ENCODE measurements around the gene STK32C. TPM values are rescaled to one million over a fixed set of nuclear protein-coding genes. Genes with fewer than 3 reads are reported as not detected.

STK32C gene
- total RNA-seq, 4 donors from 2014 or later: 4.8 to 6.4 (median 5.7) TPM

DNA sequence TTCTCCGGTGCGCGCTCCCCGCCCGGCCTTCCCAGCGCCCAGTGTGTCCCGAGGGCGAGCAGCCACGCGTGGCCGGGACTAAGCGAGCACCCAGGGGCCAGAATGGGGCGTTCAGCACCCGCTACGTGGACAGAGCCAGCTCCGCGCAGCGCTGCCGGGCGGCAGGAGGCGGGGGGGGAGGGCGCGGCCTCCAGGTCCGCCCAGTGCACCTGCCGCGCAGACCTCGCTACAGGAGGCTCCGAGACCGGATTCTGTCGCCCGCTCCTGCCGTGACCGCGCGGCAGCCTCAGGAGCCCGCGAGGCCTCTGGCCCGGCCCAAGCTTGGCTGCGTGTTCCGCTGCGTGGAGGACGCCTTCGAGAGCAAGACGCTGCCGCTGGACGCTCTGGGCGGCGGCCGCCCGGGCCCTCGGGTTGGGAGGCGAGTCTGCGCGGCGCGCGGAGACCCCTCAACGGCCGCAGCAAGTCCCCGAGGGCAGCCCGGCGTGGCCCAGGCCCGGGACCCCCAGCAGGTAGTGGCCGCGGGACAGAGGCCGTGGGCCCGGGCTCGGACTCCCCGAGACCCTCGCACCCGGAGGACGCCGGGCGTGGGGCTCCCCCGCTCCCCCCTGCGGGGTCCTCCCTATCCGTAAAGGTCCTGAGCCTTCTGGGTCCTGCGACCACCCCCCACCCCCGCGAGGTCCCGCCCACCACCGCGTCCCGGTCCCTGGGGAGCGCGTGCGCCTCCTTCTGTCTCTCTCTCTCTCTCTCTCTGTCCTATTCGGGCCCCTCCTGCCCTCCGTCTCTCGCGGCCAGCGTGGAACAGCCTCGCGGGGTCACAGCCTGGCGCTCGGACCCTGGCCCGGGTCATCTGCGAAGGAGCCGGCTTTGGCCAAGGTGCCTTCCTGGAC, 121.9 kb downstream of the STK32C start:
- TF ChIP-seq, protein P1, sequence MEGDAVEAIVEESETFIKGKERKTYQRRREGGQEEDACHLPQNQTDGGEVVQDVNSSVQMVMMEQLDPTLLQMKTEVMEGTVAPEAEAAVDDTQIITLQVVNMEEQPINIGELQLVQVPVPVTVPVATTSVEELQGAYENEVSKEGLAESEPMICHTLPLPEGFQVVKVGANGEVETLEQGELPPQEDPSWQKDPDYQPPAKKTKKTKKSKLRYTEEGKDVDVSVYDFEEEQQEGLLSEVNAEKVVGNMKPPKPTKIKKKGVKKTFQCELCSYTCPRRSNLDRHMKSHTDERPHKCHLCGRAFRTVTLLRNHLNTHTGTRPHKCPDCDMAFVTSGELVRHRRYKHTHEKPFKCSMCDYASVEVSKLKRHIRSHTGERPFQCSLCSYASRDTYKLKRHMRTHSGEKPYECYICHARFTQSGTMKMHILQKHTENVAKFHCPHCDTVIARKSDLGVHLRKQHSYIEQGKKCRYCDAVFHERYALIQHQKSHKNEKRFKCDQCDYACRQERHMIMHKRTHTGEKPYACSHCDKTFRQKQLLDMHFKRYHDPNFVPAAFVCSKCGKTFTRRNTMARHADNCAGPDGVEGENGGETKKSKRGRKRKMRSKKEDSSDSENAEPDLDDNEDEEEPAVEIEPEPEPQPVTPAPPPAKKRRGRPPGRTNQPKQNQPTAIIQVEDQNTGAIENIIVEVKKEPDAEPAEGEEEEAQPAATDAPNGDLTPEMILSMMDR (IDR thresholded peaks at IDR 0.05): no peak
- no peak for TF ChIP-seq POLR2A (IDR thresholded peaks at IDR 0.05)
- intact Hi-C loops (cut with DNase I; ENCODE audit: low total_unique reads): no loop called here
- DNase-seq (ENCODE audit: low spot score in 2 of 2): no peak
- WGBS, 2 donors: 2 to 3% methylated on average over 22 to 45 of the region's 99 CpGs
- no peak overlapping the region for H3K4me3 ChIP-seq (ENCODE audit: low read depth, poor library complexity, severe bottlenecking)

DNA sequence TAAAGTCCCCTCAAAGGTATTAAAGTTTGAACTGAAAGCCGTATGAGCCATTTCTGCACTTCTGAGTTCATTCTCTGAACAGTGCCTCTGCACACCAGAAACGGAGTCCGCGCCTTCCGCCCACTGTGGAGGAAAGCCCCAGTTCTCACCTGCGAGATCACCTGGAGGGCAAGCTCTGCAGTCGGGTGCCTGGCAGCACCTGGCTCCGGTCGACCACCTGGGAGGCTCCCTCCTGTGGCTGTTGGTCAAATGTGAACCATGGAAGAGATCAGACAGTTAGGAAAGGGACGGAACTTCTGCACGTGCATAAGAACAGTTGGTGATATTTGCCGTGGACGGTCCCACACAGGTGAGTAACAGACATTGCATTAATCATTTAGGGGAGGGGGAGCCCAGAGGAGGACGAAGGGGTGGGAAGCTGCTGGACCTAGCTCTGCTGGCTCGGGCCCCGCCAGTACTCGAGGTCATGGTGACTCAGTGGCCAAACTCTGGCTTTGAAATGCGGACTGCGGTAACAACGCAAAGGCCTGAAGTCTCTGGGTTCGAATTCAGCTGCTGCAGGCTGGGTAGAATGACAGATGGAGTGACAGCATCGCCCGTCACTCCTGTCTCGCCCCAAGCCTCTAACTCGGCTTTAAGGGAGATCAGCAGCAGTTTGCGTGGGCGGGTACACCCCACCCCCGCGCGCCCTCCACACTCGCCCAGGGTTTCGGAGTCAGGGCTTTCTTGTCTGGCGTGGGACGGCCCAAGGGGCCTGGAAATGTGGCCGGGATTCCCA, 122.7 kb downstream of the STK32C start:
- intact Hi-C loops (cut with DNase I; ENCODE audit: low total_unique reads): no loop called here
- WGBS, 2 donors: 37 to 49% methylated on average over 35 of the region's 35 CpGs
- H3K4me3 ChIP-seq (ENCODE audit: low read depth, poor library complexity, severe bottlenecking): no peak overlapping the region
- no peak for TF ChIP-seq POLR2A (IDR thresholded peaks at IDR 0.05)
- TF ChIP-seq, protein P1 (IDR thresholded peaks at IDR 0.05): no peak
- no peak for DNase-seq (ENCODE audit: low spot score in 2 of 2)

DNA sequence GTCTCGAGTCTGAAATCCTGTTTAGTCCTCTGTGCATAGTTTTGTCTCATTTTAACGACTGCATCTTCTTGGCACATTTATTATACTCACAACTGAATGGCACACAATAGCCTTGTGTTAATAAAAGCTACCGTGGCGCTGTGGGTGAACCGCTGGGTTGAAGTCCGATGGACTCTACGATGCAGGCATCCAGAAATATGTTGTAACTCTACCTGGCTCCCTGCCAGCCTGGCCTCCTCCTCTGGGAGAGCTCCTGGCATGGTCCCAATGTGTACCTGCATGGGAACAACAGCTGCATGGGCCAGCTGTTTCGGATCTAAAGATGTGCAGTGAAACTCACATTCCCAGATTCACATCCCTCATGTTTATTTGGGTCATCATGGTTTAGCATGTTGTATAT, 124.7 kb downstream of the STK32C start:
- intact Hi-C loops (cut with DNase I; ENCODE audit: low total_unique reads): no loop called here
- WGBS, 2 donors: 41 to 60% methylated on average over 8 of the region's 8 CpGs
- no peak for DNase-seq (ENCODE audit: low spot score in 2 of 2)
- TF ChIP-seq, protein P1 (IDR thresholded peaks at IDR 0.05): no peak
- no peak for TF ChIP-seq POLR2A (IDR thresholded peaks at IDR 0.05)
- H3K4me3 ChIP-seq (ENCODE audit: low read depth, poor library complexity, severe bottlenecking): no peak overlapping the region

DNA sequence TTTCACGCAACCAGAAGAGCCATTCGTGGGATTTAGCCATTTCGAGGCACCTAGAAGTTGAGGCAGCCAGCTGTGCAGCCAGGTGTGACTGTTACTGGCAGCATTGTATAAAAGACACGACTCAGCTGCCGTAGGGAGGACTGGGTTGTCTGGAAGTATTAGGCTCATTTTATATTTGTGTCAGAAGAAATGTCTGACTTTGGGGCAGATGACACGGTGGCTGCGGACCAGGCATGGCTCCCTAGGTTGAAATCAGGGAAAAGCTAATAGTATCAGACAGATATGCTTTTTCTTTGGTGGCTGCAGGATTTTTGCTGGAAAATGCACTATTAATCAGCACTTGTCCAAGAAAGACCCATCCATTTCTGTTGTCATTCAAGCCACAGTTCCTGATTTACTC, 125.2 kb downstream of the STK32C start:
- intact Hi-C loops (cut with DNase I; ENCODE audit: low total_unique reads): no loop called here
- TF ChIP-seq, protein P1 (IDR thresholded peaks at IDR 0.05): no peak
- no peak for TF ChIP-seq POLR2A (IDR thresholded peaks at IDR 0.05)
- 78 to 81% methylated on average over 7 of the region's 7 CpGs for WGBS, 2 donors
- DNase-seq (ENCODE audit: low spot score in 2 of 2): no peak
- H3K4me3 ChIP-seq (ENCODE audit: low read depth, poor library complexity, severe bottlenecking): no peak overlapping the region

DNA sequence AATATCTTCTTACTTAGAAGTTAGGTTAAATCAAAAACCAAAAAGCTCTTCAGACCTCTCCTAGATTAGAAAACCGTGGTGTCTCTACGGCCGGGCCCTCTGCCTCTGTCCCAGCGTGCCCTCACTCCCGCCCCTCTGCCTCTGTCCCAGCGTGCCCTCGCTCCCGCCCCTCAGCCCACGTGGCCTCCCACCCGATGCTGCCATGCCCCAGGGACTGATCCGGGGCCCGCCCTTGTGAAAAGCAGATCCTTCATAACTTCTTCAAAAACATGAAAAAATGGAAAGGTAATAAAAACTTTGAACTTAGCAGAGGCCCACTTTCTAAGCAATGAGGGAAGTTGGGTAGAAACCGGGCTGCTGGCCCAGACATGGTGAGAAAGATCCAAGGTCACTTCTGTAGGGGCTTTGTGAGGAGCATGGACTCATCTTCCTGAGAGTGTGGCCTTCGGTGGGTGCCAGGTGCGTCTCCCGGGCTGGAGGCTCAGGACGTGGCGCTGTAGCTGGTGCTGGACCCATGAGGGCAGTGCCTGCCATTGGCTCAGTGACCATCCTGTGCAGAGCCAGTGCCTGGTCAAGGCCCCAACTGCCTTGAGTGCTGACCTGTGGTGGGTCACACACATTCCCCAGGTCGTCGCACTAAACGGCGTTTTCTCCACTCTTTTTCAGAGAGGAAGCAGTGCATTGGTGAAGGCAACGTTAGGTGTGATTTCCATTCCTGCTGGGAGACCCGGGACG, 125.9 kb downstream of the STK32C start:
- WGBS, 2 donors: 59 to 60% methylated on average over 25 of the region's 25 CpGs
- intact Hi-C loops (cut with DNase I; ENCODE audit: low total_unique reads): no loop called here
- no peak for DNase-seq (ENCODE audit: low spot score in 2 of 2)
- H3K4me3 ChIP-seq (ENCODE audit: low read depth, poor library complexity, severe bottlenecking): no peak overlapping the region
- TF ChIP-seq POLR2A (IDR thresholded peaks at IDR 0.05): no peak
- TF ChIP-seq, protein P1 (IDR thresholded peaks at IDR 0.05): no peak
